HepG2 (cell line): Measurements from ENCODE around the gene CHST6. TPM values are rescaled to one million over a fixed set of nuclear protein-coding genes. Genes with fewer than 3 reads are reported as not detected.
A peak's percentile ranks its signal among the peaks of the same experiment; 100 is the strongest.

ENCODE experiments used
- ARHGAP35 ChIP-seq: sonication (generic); formaldehyde crosslinking; IDR thresholded peaks from 2 replicates; pipeline ENCODE4 v1.9.0; 2022; ENCODE audit warnings: mild to moderate bottlenecking, inconsistent platforms, moderate library complexity, missing genetic modification reagents, borderline replicate concordance
- DPF2 ChIP-seq: sonication (generic); formaldehyde crosslinking; IDR thresholded peaks from 2 replicates; pipeline ENCODE4 v1.4.0; 2020; ENCODE audit warnings: mild to moderate bottlenecking, low read depth, missing genetic modification reagents, borderline replicate concordance
- FLYWCH1 ChIP-seq: sonication (generic); formaldehyde crosslinking; IDR thresholded peaks from 2 replicates; pipeline ENCODE4 v1.8.1; 2023; ENCODE audit warnings: mild to moderate bottlenecking, missing genetic modification reagents
- FOXO1 ChIP-seq: sonication (generic); formaldehyde crosslinking; IDR thresholded peaks from 2 replicates; pipeline ENCODE4 v1.4.0; 2020; ENCODE audit warnings: missing genetic modification reagents
- KAT2B ChIP-seq: fragments of 150-350 bp; IDR thresholded peaks from 2 replicates; pipeline ENCODE4 v1.6.1; 2014; ENCODE audit warnings: low read depth, low read length, borderline replicate concordance
- NFE2L2 ChIP-seq: fragments of 150-350 bp; IDR thresholded peaks from 2 replicates; pipeline ENCODE4 v1.6.1; 2014; ENCODE audit warnings: low read length
- NFIC ChIP-seq: IDR thresholded peaks from 2 replicates; pipeline ENCODE4 v1.6.1; 2012; ENCODE audit warnings: mild to moderate bottlenecking, low read length, inconsistent platforms
- PHF20 ChIP-seq: sonication (generic); formaldehyde crosslinking; IDR thresholded peaks from 2 replicates; pipeline ENCODE4 v1.5.0; 2020; ENCODE audit warnings: mild to moderate bottlenecking, missing genetic modification reagents
- TGIF2 ChIP-seq: IDR thresholded peaks from 2 replicates; pipeline ENCODE4 v1.6.1; 2016; ENCODE audit warnings: control low read depth, missing compliant biosample characterization
- ZC3H4 ChIP-seq: sonication (generic); formaldehyde crosslinking; IDR thresholded peaks from 2 replicates; pipeline ENCODE4 v1.4.0; 2020; ENCODE audit warnings: missing genetic modification reagents, borderline replicate concordance
- ZNF17 ChIP-seq: sonication (generic); formaldehyde crosslinking; IDR thresholded peaks from 2 replicates; pipeline ENCODE4 v1.5.0; 2020; ENCODE audit warnings: mild to moderate bottlenecking, missing genetic modification reagents
- ZNF484 ChIP-seq: sonication (generic); formaldehyde crosslinking; IDR thresholded peaks from 2 replicates; pipeline ENCODE4 v1.5.1; 2020; ENCODE audit warnings: mild to moderate bottlenecking, low read depth, missing genetic modification reagents, borderline replicate concordance
- polyA plus RNA-seq, 8 experiments: library from polyadenylated mRNA; depleted of rRNA in 3 of 8; stranded (reverse) in 7 of 8; unstranded in 1 of 8; fragments of >200 nt; fragmentation: Illumina TruSeq in 4 of 8; extraction: Trizol in 4 of 8; gene quantifications; 2 replicates each; pipeline versions ENCODE4 v1.2.1 to v1.2.3, GENCODE V29; 2011 to 2016; ENCODE audit warnings: low read depth in 4 of 8, missing spikeins in 1 of 8, mixed read lengths in 1 of 8; ENCODE audit not compliant: insufficient read depth in 1 of 8
- total RNA-seq, 5 experiments: library from RNA; depleted of rRNA; stranded (reverse); fragments of >200 nt; fragmentation: Illumina TruSeq; extraction: Trizol; gene quantifications; 2 replicates each; pipeline ENCODE4 v1.2.3, GENCODE V29; 2016; ENCODE audit warnings: low read depth in 1 of 5
- TF ChIP-seq, protein P1 (sequence below): sonication (generic); formaldehyde crosslinking; IDR thresholded peaks from 2 replicates; pipeline ENCODE4 v1.5.1; 2020; ENCODE audit warnings: mild to moderate bottlenecking, missing genetic modification reagents, borderline replicate concordance
- TF ChIP-seq, protein P2 (sequence below): IDR thresholded peaks from 2 replicates; pipeline ENCODE4 v1.6.1; 2016; ENCODE audit warnings: missing biosample characterization, missing genetic modification reagents, low read depth
- TF ChIP-seq, protein P3 (sequence below): sonication (generic); formaldehyde crosslinking; IDR thresholded peaks from 2 replicates; pipeline ENCODE4 v1.5.0; 2020; ENCODE audit warnings: missing genetic modification reagents
- TF ChIP-seq, protein P4 (sequence below): sonication (generic); formaldehyde crosslinking; IDR thresholded peaks from 2 replicates; pipeline ENCODE4 v1.5.1; 2020; ENCODE audit warnings: mild to moderate bottlenecking, missing genetic modification reagents, borderline replicate concordance
- TF ChIP-seq, protein P5 (sequence below): sonication (generic); formaldehyde crosslinking; IDR thresholded peaks from 2 replicates; pipeline ENCODE4 v1.5.1; 2020; ENCODE audit warnings: missing genetic modification reagents, mild to moderate bottlenecking, borderline replicate concordance

CHST6 gene
- total and polyA plus RNA-seq, 2 of the 13 experiments (the other 11 are each of a cell fraction or from before 2014, with no cell fraction given) = 0.18 to 0.91 TPM

DNA sequence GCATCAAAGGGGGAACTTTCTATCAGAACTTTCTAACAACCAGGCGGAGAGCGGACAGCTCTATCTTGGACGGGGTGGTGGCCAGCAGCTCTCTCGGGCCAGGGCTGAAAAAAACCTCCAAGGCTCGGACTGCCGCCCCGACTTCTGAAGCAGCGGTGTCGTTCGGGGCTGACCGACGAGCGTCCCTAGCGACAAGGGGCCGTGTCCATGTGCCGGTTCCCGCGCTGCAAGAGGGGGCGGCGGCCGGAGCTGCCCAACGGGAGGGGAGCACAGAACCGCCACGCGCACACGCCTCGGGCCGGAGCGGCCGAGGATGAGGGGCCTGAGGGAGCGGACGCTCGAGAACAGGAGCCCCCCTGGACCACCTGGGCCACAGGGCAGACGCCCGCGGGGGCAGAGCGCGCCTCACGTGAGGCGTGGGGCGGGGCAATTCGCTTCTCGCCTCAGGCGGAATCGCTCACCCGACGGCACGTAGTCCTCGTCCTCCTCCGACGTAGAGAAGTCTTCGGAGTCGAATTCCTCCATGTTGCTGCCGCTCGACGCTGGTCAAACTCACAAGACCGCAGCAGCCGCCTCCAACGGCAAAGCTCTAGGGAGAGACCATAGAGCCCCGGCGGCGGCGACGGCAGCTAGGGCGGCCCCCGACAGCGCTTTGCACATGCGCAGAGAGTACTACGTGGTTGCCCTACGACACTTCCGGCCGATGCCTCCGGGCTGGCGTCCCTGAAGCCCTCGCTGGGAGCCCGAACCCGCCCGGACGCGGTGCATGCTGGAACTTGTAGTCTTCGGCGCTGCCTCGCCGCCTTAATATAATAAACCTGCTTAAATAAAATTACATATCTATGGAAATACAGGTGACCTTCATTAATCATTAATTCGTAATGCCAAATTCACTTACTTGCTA, 62.2 kb downstream of the CHST6 start, which contains the start of gene CFDP1 (continued):
- TF ChIP-seq, protein P1, sequence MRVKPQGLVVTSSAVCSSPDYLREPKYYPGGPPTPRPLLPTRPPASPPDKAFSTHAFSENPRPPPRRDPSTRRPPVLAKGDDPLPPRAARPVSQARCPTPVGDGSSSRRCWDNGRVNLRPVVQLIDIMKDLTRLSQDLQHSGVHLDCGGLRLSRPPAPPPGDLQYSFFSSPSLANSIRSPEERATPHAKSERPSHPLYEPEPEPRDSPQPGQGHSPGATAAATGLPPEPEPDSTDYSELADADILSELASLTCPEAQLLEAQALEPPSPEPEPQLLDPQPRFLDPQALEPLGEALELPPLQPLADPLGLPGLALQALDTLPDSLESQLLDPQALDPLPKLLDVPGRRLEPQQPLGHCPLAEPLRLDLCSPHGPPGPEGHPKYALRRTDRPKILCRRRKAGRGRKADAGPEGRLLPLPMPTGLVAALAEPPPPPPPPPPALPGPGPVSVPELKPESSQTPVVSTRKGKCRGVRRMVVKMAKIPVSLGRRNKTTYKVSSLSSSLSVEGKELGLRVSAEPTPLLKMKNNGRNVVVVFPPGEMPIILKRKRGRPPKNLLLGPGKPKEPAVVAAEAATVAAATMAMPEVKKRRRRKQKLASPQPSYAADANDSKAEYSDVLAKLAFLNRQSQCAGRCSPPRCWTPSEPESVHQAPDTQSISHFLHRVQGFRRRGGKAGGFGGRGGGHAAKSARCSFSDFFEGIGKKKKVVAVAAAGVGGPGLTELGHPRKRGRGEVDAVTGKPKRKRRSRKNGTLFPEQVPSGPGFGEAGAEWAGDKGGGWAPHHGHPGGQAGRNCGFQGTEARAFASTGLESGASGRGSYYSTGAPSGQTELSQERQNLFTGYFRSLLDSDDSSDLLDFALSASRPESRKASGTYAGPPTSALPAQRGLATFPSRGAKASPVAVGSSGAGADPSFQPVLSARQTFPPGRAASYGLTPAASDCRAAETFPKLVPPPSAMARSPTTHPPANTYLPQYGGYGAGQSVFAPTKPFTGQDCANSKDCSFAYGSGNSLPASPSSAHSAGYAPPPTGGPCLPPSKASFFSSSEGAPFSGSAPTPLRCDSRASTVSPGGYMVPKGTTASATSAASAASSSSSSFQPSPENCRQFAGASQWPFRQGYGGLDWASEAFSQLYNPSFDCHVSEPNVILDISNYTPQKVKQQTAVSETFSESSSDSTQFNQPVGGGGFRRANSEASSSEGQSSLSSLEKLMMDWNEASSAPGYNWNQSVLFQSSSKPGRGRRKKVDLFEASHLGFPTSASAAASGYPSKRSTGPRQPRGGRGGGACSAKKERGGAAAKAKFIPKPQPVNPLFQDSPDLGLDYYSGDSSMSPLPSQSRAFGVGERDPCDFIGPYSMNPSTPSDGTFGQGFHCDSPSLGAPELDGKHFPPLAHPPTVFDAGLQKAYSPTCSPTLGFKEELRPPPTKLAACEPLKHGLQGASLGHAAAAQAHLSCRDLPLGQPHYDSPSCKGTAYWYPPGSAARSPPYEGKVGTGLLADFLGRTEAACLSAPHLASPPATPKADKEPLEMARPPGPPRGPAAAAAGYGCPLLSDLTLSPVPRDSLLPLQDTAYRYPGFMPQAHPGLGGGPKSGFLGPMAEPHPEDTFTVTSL (CRISPR knock-in tag) = no peak
- TF ChIP-seq, protein P2, sequence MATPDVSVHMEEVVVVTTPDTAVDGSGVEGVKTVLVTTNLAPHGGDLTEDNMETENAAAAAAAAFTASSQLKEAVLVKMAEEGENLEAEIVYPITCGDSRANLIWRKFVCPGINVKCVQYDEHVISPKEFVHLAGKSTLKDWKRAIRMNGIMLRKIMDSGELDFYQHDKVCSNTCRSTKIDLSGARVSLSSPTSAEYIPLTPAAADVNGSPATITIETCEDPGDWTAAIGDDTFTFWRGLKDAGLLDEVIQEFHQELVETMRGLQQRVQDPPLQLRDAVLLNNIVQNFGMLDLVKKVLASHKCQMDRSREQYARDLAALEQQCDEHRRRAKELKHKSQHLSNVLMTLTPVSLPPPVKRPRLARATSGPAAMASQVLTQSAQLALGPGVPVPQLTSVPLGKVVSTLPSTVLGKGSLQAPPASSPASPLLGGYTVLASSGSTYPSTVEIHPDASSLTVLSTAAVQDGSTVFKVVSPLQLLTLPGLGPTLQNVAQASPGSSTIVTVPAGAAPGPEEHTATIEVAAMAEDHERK (CRISPR knock-in tag) = peak; percentile 33
- TF ChIP-seq, protein P3, sequence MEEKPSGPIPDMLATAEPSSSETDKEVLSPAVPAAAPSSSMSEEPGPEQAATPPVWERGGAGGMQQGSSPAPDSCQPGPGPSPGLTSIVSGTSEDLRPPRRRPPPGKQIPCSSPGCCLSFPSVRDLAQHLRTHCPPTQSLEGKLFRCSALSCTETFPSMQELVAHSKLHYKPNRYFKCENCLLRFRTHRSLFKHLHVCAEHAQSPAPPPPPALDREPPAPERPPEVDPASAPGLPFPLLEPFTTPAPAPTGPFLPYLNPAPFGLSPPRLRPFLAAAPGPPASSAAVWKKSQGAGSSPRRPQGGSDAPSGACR = peak; percentile 96; the same call in 1 of the 2 replicates
- TF ChIP-seq ZNF484 (CRISPR knock-in tag) (0 out of 2 replicates have a peak, but pooled peaks have one; percentile 74), KAT2B (no peak), PHF20 (CRISPR knock-in tag) (peak; percentile 59), TGIF2 (CRISPR knock-in tag) (peak; percentile 96), FOXO1 (peak; percentile 27), FLYWCH1 (CRISPR knock-in tag) (peak; percentile 87; the same call in 1 of the 2 replicates), ZNF17 (CRISPR knock-in tag) (no peak), ARHGAP35 (CRISPR knock-in tag) (peak; percentile 99), ZC3H4 (CRISPR knock-in tag) (no peak), DPF2 (CRISPR knock-in tag) (0 out of 2 replicates have a peak, but pooled peaks have one; percentile 29), NFE2L2 (no peak), NFIC (no peak)
- TF ChIP-seq, protein P4, sequence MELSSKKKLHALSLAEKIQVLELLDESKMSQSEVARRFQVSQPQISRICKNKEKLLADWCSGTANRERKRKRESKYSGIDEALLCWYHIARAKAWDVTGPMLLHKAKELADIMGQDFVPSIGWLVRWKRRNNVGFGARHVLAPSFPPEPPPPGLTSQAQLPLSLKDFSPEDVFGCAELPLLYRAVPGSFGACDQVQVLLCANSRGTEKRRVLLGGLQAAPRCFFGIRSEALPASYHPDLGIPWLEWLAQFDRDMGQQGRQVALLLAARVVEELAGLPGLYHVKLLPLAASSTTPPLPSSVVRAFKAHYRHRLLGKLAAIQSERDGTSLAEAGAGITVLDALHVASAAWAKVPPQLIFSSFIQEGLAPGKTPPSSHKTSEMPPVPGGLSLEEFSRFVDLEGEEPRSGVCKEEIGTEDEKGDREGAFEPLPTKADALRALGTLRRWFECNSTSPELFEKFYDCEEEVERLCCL (CRISPR knock-in tag) = peak; percentile 93; the same call in 1 of the 2 replicates
- TF ChIP-seq, protein P5, sequence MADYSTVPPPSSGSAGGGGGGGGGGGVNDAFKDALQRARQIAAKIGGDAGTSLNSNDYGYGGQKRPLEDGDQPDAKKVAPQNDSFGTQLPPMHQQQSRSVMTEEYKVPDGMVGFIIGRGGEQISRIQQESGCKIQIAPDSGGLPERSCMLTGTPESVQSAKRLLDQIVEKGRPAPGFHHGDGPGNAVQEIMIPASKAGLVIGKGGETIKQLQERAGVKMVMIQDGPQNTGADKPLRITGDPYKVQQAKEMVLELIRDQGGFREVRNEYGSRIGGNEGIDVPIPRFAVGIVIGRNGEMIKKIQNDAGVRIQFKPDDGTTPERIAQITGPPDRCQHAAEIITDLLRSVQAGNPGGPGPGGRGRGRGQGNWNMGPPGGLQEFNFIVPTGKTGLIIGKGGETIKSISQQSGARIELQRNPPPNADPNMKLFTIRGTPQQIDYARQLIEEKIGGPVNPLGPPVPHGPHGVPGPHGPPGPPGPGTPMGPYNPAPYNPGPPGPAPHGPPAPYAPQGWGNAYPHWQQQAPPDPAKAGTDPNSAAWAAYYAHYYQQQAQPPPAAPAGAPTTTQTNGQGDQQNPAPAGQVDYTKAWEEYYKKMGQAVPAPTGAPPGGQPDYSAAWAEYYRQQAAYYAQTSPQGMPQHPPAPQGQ = no peak
